OCI-LY1 (cell line): Measurements from ENCODE around the gene CCDC92.

Source experiments
- H2AFZ ChIP-seq: fragments of 200-600 bp; sonication (generic), shearing (Covaris generic); 2 replicates; pipeline ENCODE4 v1.6.0; 2014; ENCODE audit warnings: antibody characterized with exemption, mild to moderate bottlenecking, low read length
- H3F3A ChIP-seq: fragments of 200-600 bp; sonication (generic), shearing (Covaris generic); 2 replicates; pipeline ENCODE4 v1.6.0; 2014; ENCODE audit warnings: mild to moderate bottlenecking, antibody characterized with exemption, low read length, moderate library complexity; ENCODE audit not compliant: insufficient read depth
- H3K27ac ChIP-seq: fragments of 200-600 bp; sonication (generic); 2 replicates; pipeline ENCODE4 v1.5.1; 2014; ENCODE audit warnings: low read length, mixed run types, mild to moderate bottlenecking, low read depth; ENCODE audit not compliant: poor library complexity, severe bottlenecking
- H3K27me3 ChIP-seq: fragments of 200-600 bp; sonication (generic); 2 replicates; pipeline ENCODE4 v1.6.0; 2014; ENCODE audit warnings: antibody characterized with exemption, mild to moderate bottlenecking, low read length, moderate library complexity; ENCODE audit not compliant: insufficient read depth
- H3K36me3 ChIP-seq: fragments of 200-600 bp; sonication (generic); 2 replicates; pipeline ENCODE4 v1.6.1; 2014; ENCODE audit warnings: mild to moderate bottlenecking, antibody characterized with exemption, low read length, moderate library complexity, mixed read lengths; ENCODE audit not compliant: insufficient read depth
- H3K4me1 ChIP-seq: fragments of 200-600 bp; sonication (generic); 2 replicates; pipeline ENCODE4 v1.5.1; 2014; ENCODE audit warnings: mild to moderate bottlenecking, low read length, moderate library complexity; ENCODE audit not compliant: insufficient read depth, severe bottlenecking
- H3K4me2 ChIP-seq: fragments of 200-600 bp; sonication (generic), shearing (Covaris generic); 2 replicates; pipeline ENCODE4 v1.6.1; 2014; ENCODE audit warnings: low read length
- H3K4me3 ChIP-seq: fragments of 200-600 bp; sonication (generic); 2 replicates; pipeline ENCODE4 v1.5.1; 2014; ENCODE audit warnings: low read length, low read depth, mild to moderate bottlenecking, mixed read lengths; ENCODE audit not compliant: poor library complexity, severe bottlenecking
- H3K79me2 ChIP-seq: fragments of 200-600 bp; shearing (Covaris generic); 2 replicates; pipeline ENCODE4 v1.6.1; 2016; ENCODE audit warnings: mixed run types, low read length, mixed read lengths; ENCODE audit not compliant: insufficient read depth
- H3K9ac ChIP-seq: fragments of 200-600 bp; sonication (generic), shearing (Covaris generic); 2 replicates; pipeline ENCODE4 v1.6.1; 2014; ENCODE audit warnings: mild to moderate bottlenecking, low read length, mixed read lengths
- H3K9me2 ChIP-seq: fragments of 200-600 bp; sonication (generic), shearing (Covaris generic); 2 replicates; pipeline ENCODE4 v1.6.1; 2014; ENCODE audit warnings: low read depth, mild to moderate bottlenecking, low read length, mixed read lengths
- H3K9me3 ChIP-seq: fragments of 200-600 bp; shearing (Covaris generic); 2 replicates; pipeline ENCODE4 v1.6.1; 2014; ENCODE audit warnings: low read length, mixed read lengths
- H4K20me1 ChIP-seq: fragments of 200-600 bp; sonication (generic), shearing (Covaris generic); 2 replicates; pipeline ENCODE4 v1.6.0; 2016; ENCODE audit warnings: mild to moderate bottlenecking, low read length; ENCODE audit not compliant: insufficient read depth
- EZH2 ChIP-seq: fragments of 200-600 bp; sonication (generic), shearing (Covaris generic); IDR thresholded peaks from 2 replicates; pipeline ENCODE4 v1.8.0; 2017; ENCODE audit warnings: borderline replicate concordance, mixed run types, mild to moderate bottlenecking, antibody characterized with exemption, low read length, moderate library complexity, mixed read lengths
- TF ChIP-seq, protein P1 (sequence below): fragments of 200-600 bp; sonication (generic), shearing (Covaris generic); IDR thresholded peaks from 2 replicates; pipeline ENCODE4 v1.5.1; 2017; ENCODE audit warnings: mild to moderate bottlenecking, antibody characterized with exemption, low read length, moderate library complexity, mixed read lengths

The CCDC92 gene

GRCh38 chr12:123896767-123897166, 75.9 kb downstream of the CCDC92 start:
- H3K27ac ChIP-seq = no peak overlapping the region

GRCh38 chr12:123895451-123895850, 77.2 kb downstream of the CCDC92 start:
- no peak overlapping the region for H3K4me2 ChIP-seq
- no peaks in the 10 kb centered on the region; the same call in 1 of the 2 replicates for H3K27me3 ChIP-seq
- no peak for TF ChIP-seq EZH2
- TF ChIP-seq, protein P1, sequence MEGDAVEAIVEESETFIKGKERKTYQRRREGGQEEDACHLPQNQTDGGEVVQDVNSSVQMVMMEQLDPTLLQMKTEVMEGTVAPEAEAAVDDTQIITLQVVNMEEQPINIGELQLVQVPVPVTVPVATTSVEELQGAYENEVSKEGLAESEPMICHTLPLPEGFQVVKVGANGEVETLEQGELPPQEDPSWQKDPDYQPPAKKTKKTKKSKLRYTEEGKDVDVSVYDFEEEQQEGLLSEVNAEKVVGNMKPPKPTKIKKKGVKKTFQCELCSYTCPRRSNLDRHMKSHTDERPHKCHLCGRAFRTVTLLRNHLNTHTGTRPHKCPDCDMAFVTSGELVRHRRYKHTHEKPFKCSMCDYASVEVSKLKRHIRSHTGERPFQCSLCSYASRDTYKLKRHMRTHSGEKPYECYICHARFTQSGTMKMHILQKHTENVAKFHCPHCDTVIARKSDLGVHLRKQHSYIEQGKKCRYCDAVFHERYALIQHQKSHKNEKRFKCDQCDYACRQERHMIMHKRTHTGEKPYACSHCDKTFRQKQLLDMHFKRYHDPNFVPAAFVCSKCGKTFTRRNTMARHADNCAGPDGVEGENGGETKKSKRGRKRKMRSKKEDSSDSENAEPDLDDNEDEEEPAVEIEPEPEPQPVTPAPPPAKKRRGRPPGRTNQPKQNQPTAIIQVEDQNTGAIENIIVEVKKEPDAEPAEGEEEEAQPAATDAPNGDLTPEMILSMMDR = no peak

More at GRCh38 chr12:123896767-123897166, 75.9 kb downstream of the CCDC92 start:
- no peaks in the 10 kb centered on the region for H3K36me3 ChIP-seq
- no peak overlapping the region for H3K9ac ChIP-seq
- H2AFZ ChIP-seq = no peak overlapping the region
- TF ChIP-seq, protein P1 = no peak
- no peak for TF ChIP-seq EZH2
- H3K4me2 ChIP-seq = no peak overlapping the region
- H4K20me1 ChIP-seq = no peaks in the 10 kb centered on the region
- H3K27me3 ChIP-seq = no peaks in the 10 kb centered on the region; the same call in 1 of the 2 replicates
- H3K79me2 ChIP-seq = no peaks in the 10 kb centered on the region
- H3K4me3 ChIP-seq = no peak overlapping the region
- H3K9me2 ChIP-seq = no peaks in the 10 kb centered on the region
- no peaks in the 10 kb centered on the region for H3K9me3 ChIP-seq
- H3F3A ChIP-seq = no peaks in the 10 kb centered on the region
- H3K4me1 ChIP-seq = no peaks in the 10 kb centered on the region

GRCh38 chr12:123894823-123895345, 77.7 kb downstream of the CCDC92 start:
- H2AFZ ChIP-seq = no peak overlapping the region
- no peaks in the 10 kb centered on the region for H3K4me1 ChIP-seq
- no peaks in the 10 kb centered on the region for H4K20me1 ChIP-seq
- H3K9me3 ChIP-seq = no peaks in the 10 kb centered on the region
- H3F3A ChIP-seq = no peaks in the 10 kb centered on the region
- no peak overlapping the region for H3K4me3 ChIP-seq
- H3K79me2 ChIP-seq = no peaks in the 10 kb centered on the region
- H3K4me2 ChIP-seq = no peak overlapping the region
- H3K27ac ChIP-seq = no peak overlapping the region
- H3K36me3 ChIP-seq = no peaks in the 10 kb centered on the region
- H3K27me3 ChIP-seq = no peaks in the 10 kb centered on the region; the same call in 1 of the 2 replicates
- no peaks in the 10 kb centered on the region for H3K9me2 ChIP-seq
- H3K9ac ChIP-seq = no peak overlapping the region
- no peak for TF ChIP-seq EZH2
- TF ChIP-seq, protein P1 = no peak

More at GRCh38 chr12:123895451-123895850, 77.2 kb downstream of the CCDC92 start:
- Histone ChIP-seq H3K4me1 (no peaks in the 10 kb centered on the region), H3K27ac (no peak overlapping the region), H3K36me3 (no peaks in the 10 kb centered on the region), H3F3A (no peaks in the 10 kb centered on the region), H3K9me3 (no peaks in the 10 kb centered on the region), H3K9me2 (no peaks in the 10 kb centered on the region), H3K9ac (no peak overlapping the region), H3K79me2 (no peaks in the 10 kb centered on the region), H3K4me3 (no peak overlapping the region), H2AFZ (no peak overlapping the region), H4K20me1 (no peaks in the 10 kb centered on the region)
